Endothelial cell (in vitro differentiated cells): ENCODE data around the gene TSPAN13. TPM values are rescaled to one million over a fixed set of nuclear protein-coding genes. Genes with fewer than 3 reads are reported as not detected.

Source experiments
- DNase-seq: peaks from one replicate; pipeline ENCODE4 v3.0.0; 2021; ENCODE audit warnings: low spot score
- H3K27ac Mint-ChIP-seq: one replicate; pipeline ENCODE4 v1.8.0; 2021; ENCODE audit warnings: mixed read lengths, inconsistent platforms; ENCODE audit not compliant: unreplicated experiment
- H3K27me3 Mint-ChIP-seq: one replicate; pipeline ENCODE4 v1.8.0; 2021; ENCODE audit warnings: mild to moderate bottlenecking, moderate library complexity, mixed read lengths, inconsistent platforms; ENCODE audit not compliant: unreplicated experiment
- H3K36me3 Mint-ChIP-seq: one replicate; pipeline ENCODE4 v1.8.0; 2021; ENCODE audit warnings: mild to moderate bottlenecking, low read depth, mixed read lengths, inconsistent platforms; ENCODE audit not compliant: unreplicated experiment
- H3K4me1 Mint-ChIP-seq: one replicate; pipeline ENCODE4 v1.8.0; 2021; ENCODE audit warnings: mild to moderate bottlenecking, mixed read lengths, inconsistent platforms; ENCODE audit not compliant: unreplicated experiment
- H3K4me3 Mint-ChIP-seq: one replicate; pipeline ENCODE4 v1.8.0; 2021; ENCODE audit warnings: mild to moderate bottlenecking, mixed read lengths, inconsistent platforms; ENCODE audit not compliant: unreplicated experiment
- H3K9me3 Mint-ChIP-seq: one replicate; pipeline ENCODE4 v1.8.0; 2021; ENCODE audit warnings: mixed read lengths, inconsistent platforms; ENCODE audit not compliant: unreplicated experiment
- CTCF ChIP-seq: fragments of 200-600 bp; sonication (generic); IDR thresholded peaks from one replicate; pipeline ENCODE4 v1.5.0; 2021; ENCODE audit warnings: antibody characterized with exemption; ENCODE audit not compliant: unreplicated experiment
- total RNA-seq: library from RNA; stranded (reverse); fragmentation: NEBNext Ultra II Directional; extraction: Animal tissue kit (Norgen Biotek cat#: 25700); gene quantifications from one replicate; pipeline ENCODE4 v1.2.1, GENCODE V29; 2021; ENCODE audit not compliant: unreplicated experiment

TSPAN13 gene
- total RNA-seq, 1 donor from 2014 or later = 82.0 TPM

GRCh38 chr7:16817536-16817935, 64.0 kb downstream of the TSPAN13 start:
- no peaks in the 10 kb centered on the region for H3K36me3 Mint-ChIP-seq
- peaks cover 8% of the 10 kb centered on the region for H3K4me1 Mint-ChIP-seq
- no peak overlapping the region for H3K4me3 Mint-ChIP-seq
- H3K9me3 Mint-ChIP-seq = no peaks in the 10 kb centered on the region
- H3K27me3 Mint-ChIP-seq = peaks cover 3% of the 10 kb centered on the region
- no peak for TF ChIP-seq CTCF
- no peak overlapping the region for H3K27ac Mint-ChIP-seq
- no peak for DNase-seq

- Mint-ChIP-seq H3K4me1 (peaks cover 8% of the 10 kb centered on the region), H3K27me3 (peaks cover 3% of the 10 kb centered on the region), H3K9me3 (no peaks in the 10 kb centered on the region), H3K27ac (no peak overlapping the region), H3K4me3 (no peak overlapping the region), H3K36me3 (no peaks in the 10 kb centered on the region)
- DNase-seq = no peak
- no peak for TF ChIP-seq CTCF
These were observed 65.2 kb downstream of the TSPAN13 start for GRCh38 chr7:16818732-16819131.

- Mint-ChIP-seq H3K4me3 (no peak overlapping the region), H3K27ac (no peak overlapping the region), H3K36me3 (no peaks in the 10 kb centered on the region), H3K4me1 (no peaks in the 10 kb centered on the region), H3K9me3 (no peaks in the 10 kb centered on the region), H3K27me3 (no peaks in the 10 kb centered on the region)
- no peak for DNase-seq
- TF ChIP-seq CTCF = no peak
These were observed 68.5 kb downstream of the TSPAN13 start for GRCh38 chr7:16822029-16822428.

GRCh38 chr7:16826060-16826459, 72.5 kb downstream of the TSPAN13 start:
- no peak for DNase-seq
- no peaks in the 10 kb centered on the region for H3K36me3 Mint-ChIP-seq

GRCh38 chr7:16833373-16833772, 79.8 kb downstream of the TSPAN13 start:
- Mint-ChIP-seq H3K9me3 (no peaks in the 10 kb centered on the region), H3K27me3 (no peaks in the 10 kb centered on the region), H3K36me3 (no peaks in the 10 kb centered on the region), H3K4me3 (no peak overlapping the region), H3K27ac (no peak overlapping the region), H3K4me1 (no peaks in the 10 kb centered on the region)
- no peak for DNase-seq
- TF ChIP-seq CTCF = no peak

More at GRCh38 chr7:16826060-16826459, 72.5 kb downstream of the TSPAN13 start:
- Mint-ChIP-seq H3K4me1 (no peaks in the 10 kb centered on the region), H3K4me3 (no peak overlapping the region), H3K9me3 (no peaks in the 10 kb centered on the region), H3K27ac (no peak overlapping the region), H3K27me3 (no peaks in the 10 kb centered on the region)
- TF ChIP-seq CTCF = no peak

Other genes with a start within 250 kb of the TSPAN13 start
- gene LRRC72, start 226.9 kb upstream of the TSPAN13 start, total RNA-seq = not detected
- 20.5 TPM for gene ANKMY2, start 108.0 kb upstream of the TSPAN13 start, total RNA-seq
- gene BZW2, start 107.6 kb upstream of the TSPAN13 start, total RNA-seq = 141 TPM
- not detected for gene AGR2, start 51.2 kb downstream of the TSPAN13 start, total RNA-seq
- gene AGR3, start 128.2 kb downstream of the TSPAN13 start, total RNA-seq = not detected